Upper lobe of left lung (tissue), 4 donors: ENCODE results near the gene PTPRN2.

ENCODE experiments used
- POLR2A ChIP-seq, 4 donors: fragments of 450-650 bp; IDR thresholded peaks; one replicate each; pipeline ENCODE4 v1.5.1; 2016 to 2017; ENCODE audit warnings: antibody characterized with exemption in 4 of 4, mild to moderate bottlenecking in 2 of 4
- TF ChIP-seq, protein P1 (sequence below), 6 experiments: fragments of 450-650 bp in 4 of 6; fragments of 200-600 bp in 2 of 6; sonication (generic) in 2 of 6; IDR thresholded peaks; one replicate each; pipeline ENCODE4 v1.5.1; 2016 to 2019; ENCODE audit warnings: antibody characterized with exemption in 6 of 6

- no peak for TF ChIP-seq POLR2A (IDR thresholded peaks at IDR 0.05)
- TF ChIP-seq, protein P1, sequence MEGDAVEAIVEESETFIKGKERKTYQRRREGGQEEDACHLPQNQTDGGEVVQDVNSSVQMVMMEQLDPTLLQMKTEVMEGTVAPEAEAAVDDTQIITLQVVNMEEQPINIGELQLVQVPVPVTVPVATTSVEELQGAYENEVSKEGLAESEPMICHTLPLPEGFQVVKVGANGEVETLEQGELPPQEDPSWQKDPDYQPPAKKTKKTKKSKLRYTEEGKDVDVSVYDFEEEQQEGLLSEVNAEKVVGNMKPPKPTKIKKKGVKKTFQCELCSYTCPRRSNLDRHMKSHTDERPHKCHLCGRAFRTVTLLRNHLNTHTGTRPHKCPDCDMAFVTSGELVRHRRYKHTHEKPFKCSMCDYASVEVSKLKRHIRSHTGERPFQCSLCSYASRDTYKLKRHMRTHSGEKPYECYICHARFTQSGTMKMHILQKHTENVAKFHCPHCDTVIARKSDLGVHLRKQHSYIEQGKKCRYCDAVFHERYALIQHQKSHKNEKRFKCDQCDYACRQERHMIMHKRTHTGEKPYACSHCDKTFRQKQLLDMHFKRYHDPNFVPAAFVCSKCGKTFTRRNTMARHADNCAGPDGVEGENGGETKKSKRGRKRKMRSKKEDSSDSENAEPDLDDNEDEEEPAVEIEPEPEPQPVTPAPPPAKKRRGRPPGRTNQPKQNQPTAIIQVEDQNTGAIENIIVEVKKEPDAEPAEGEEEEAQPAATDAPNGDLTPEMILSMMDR (IDR thresholded peaks at IDR 0.05), result no peak
These were observed 925.4 kb downstream of the PTPRN2 start for GRCh38 chr7:157662110-157662791.
